Measurements from ENCODE around the gene WDR7. TPM values are rescaled to one million over a fixed set of nuclear protein-coding genes. Genes with fewer than 3 reads are reported as not detected.

The WDR7 gene
- total RNA-seq, 2 donors from 2014 or later, result 22.3 to 24.0 TPM

GRCh38 chr18:56977309-56977708 is 326.1 kb downstream of the WDR7 start:
- no peak overlapping the region for H3K4me3 ChIP-seq
- H3K9me3 ChIP-seq, result no peaks in the 10 kb centered on the region
- no peaks in the 10 kb centered on the region for H3K4me1 ChIP-seq
- H3K27ac ChIP-seq, result no peak overlapping the region
- no peaks in the 10 kb centered on the region for H3K36me3 ChIP-seq
- no peak for DNase-seq (ENCODE audit: low spot score)
- no peak for TF ChIP-seq CTCF (IDR thresholded peaks at IDR 0.05)
- H3K27me3 ChIP-seq, result no peaks in the 10 kb centered on the region

DNA sequence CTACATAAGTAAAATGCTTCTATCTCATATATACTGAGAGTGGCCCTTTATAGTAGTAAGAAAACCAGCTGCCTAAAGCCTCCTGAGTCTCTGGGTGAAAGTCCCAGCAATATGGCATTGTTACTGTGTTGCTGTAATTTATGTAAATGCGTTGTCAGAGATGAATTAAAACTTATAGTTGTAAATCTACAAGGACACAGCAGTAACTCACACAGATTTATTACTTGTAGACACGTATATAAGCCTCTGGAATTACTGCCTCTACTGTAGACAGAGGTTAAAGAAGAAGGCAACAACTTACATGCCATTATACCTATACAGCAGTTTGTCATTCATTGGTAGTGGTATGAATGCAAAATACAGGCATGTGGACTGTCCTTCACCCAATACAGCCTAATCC is 326.6 kb downstream of the WDR7 start:
- no peak overlapping the region for H3K4me3 ChIP-seq
- H3K27me3 ChIP-seq, result no peaks in the 10 kb centered on the region
- no peaks in the 10 kb centered on the region for H3K36me3 ChIP-seq
- DNase-seq (ENCODE audit: low spot score), result no peak
- no peak overlapping the region for H3K27ac ChIP-seq
- TF ChIP-seq CTCF (IDR thresholded peaks at IDR 0.05), result no peak
- no peaks in the 10 kb centered on the region for H3K9me3 ChIP-seq
- peaks cover 0 to 2% of the 10 kb centered on the region in 2 donors for H3K4me1 ChIP-seq

DNA sequence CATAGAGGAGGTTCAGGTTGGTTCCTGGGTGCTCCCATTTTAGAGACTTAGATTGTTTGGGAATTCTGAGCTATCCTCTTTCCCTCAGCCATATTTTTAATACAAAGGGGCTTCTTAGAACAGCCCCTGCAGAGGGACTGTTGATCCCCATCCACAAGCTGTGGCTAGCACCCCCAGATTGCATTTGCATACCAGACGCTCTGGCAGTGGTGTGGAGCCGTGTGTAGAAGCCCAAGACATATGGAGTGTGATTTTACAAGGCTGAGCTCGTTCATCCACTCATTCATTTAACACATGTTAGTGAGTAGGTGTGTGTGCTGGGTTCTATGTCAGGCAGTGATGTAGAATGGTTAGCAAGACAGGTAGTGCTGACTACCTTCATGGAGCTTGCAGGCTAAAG is 329.0 kb downstream of the WDR7 start:
- no peaks in the 10 kb centered on the region for H3K36me3 ChIP-seq
- no peak overlapping the region for H3K4me3 ChIP-seq
- peaks cover 0 to 12% of the 10 kb centered on the region in 2 donors for H3K4me1 ChIP-seq
- no peaks in the 10 kb centered on the region for H3K9me3 ChIP-seq
- H3K27me3 ChIP-seq, result no peaks in the 10 kb centered on the region
- DNase-seq (ENCODE audit: low spot score), result no peak
- H3K27ac ChIP-seq, result no peak overlapping the region
- TF ChIP-seq CTCF (IDR thresholded peaks at IDR 0.05), result no peak

GRCh38 chr18:56982766-56983165 is 331.6 kb downstream of the WDR7 start:
- DNase-seq (ENCODE audit: low spot score), result no peak
- Histone ChIP-seq H3K27ac (no peak overlapping the region), H3K9me3 (no peaks in the 10 kb centered on the region)

DNA sequence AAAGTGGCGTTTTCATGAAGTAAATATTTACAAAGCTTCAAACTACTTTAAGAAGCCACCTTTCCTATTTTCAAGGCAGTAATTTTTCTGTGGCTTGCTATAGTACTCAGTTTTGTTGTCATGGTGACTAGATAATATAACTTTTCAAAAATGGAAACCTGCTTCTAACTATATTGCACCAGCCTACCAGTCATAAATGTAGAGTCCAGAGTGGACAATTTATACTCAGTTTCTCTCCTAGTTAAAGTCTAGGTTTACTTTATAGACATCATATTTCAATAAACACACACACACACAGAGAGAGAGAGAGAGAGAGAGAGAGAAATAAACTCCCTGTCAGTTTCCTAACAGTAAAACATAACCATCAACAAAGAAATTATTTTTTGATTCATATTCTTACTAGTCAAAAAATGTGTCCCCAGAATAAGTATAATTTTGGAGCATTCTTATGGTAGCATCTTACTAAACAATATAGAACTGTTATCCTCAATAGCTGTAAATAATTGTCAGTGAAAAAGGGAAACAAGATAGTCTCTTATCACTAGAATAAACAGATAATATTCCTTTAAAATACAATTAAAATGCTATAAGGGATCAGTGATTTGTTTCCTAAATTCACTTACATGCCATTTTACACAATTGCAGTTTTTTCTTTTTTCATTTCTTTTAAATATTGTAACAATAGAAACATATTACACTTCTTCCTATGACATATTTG is 332.3 kb downstream of the WDR7 start:
- peaks cover 0 to 12% of the 10 kb centered on the region in 2 donors for H3K4me1 ChIP-seq
- DNase-seq (ENCODE audit: low spot score), result no peak
- no peak overlapping the region for H3K4me3 ChIP-seq
- H3K27me3 ChIP-seq, result no peaks in the 10 kb centered on the region
- H3K36me3 ChIP-seq, result no peaks in the 10 kb centered on the region
- TF ChIP-seq CTCF (IDR thresholded peaks at IDR 0.05), result no peak
- H3K9me3 ChIP-seq, result no peaks in the 10 kb centered on the region
- no peak overlapping the region for H3K27ac ChIP-seq

More at GRCh38 chr18:56982766-56983165, 331.6 kb downstream of the WDR7 start:
- Histone ChIP-seq H3K4me3 (no peak overlapping the region), H3K4me1 (peaks cover 0 to 12% of the 10 kb centered on the region in 2 donors), H3K36me3 (no peaks in the 10 kb centered on the region), H3K27me3 (no peaks in the 10 kb centered on the region)
- TF ChIP-seq CTCF (IDR thresholded peaks at IDR 0.05), result no peak

- DNase-seq (ENCODE audit: low spot score), result no peak
- no peaks in the 10 kb centered on the region for H3K9me3 ChIP-seq
- H3K36me3 ChIP-seq, result no peaks in the 10 kb centered on the region
- H3K4me3 ChIP-seq, result no peak overlapping the region
- TF ChIP-seq CTCF (IDR thresholded peaks at IDR 0.05), result no peak
- peaks cover 0 to 12% of the 10 kb centered on the region in 2 donors for H3K4me1 ChIP-seq
- H3K27ac ChIP-seq, result no peak overlapping the region
- H3K27me3 ChIP-seq, result no peaks in the 10 kb centered on the region
These were observed 333.6 kb downstream of the WDR7 start for GRCh38 chr18:56984731-56985130.

All from right atrium auricular region (tissue), 2 donors.